ENCODE measurements around the gene PCDH9.

DNA sequence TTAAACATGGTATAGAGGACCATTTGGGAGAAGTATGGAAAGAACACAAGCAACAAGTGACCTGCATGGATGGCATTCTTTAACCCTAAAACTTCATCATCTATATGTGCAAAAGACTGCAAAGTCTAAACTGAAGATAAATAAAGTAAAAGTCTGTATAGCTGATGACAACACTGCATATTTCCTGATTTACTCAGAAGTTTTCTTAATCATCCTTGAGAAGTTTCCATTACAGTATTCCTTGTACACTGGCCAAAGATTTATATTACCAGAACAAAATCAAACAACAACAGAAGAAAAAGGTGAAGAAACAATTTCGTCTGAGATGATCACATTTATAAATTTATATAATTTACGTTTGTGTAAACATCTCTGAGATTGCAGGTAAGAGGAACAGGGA is 805.7 kb downstream of the PCDH9 start:
- TF ChIP-seq, protein P1, sequence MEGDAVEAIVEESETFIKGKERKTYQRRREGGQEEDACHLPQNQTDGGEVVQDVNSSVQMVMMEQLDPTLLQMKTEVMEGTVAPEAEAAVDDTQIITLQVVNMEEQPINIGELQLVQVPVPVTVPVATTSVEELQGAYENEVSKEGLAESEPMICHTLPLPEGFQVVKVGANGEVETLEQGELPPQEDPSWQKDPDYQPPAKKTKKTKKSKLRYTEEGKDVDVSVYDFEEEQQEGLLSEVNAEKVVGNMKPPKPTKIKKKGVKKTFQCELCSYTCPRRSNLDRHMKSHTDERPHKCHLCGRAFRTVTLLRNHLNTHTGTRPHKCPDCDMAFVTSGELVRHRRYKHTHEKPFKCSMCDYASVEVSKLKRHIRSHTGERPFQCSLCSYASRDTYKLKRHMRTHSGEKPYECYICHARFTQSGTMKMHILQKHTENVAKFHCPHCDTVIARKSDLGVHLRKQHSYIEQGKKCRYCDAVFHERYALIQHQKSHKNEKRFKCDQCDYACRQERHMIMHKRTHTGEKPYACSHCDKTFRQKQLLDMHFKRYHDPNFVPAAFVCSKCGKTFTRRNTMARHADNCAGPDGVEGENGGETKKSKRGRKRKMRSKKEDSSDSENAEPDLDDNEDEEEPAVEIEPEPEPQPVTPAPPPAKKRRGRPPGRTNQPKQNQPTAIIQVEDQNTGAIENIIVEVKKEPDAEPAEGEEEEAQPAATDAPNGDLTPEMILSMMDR (IDR thresholded peaks at IDR 0.05; ENCODE audit: low read length): no peak
- no peak for TF ChIP-seq EZH2 (IDR thresholded peaks at IDR 0.05; ENCODE audit: borderline replicate concordance, low read length)

All from OCI-LY1 (cell line).